Adipocyte (in vitro differentiated cells): Measurements from ENCODE around the gene FHOD1.

Experiments
- DNase-seq: peaks from one replicate; pipeline ENCODE4 v3.0.0-alpha.2; 2015; ENCODE audit warnings: low read depth
- H3K27me3 ChIP-seq: replicated peaks from 2 replicates; pipeline ENCODE4 v1.7.0; 2013; ENCODE audit warnings: mild to moderate bottlenecking, low read length, moderate library complexity; ENCODE audit not compliant: control insufficient read depth, insufficient read depth
- H3K36me3 ChIP-seq: 2 replicates; pipeline ENCODE4 v1.7.0; 2013; ENCODE audit warnings: low read length, mild to moderate bottlenecking, moderate library complexity; ENCODE audit not compliant: control insufficient read depth, insufficient read depth, severe bottlenecking
- H3K4me1 ChIP-seq: 2 replicates; pipeline ENCODE4 v1.7.0; 2013; ENCODE audit warnings: mild to moderate bottlenecking, low read length, moderate library complexity; ENCODE audit not compliant: control insufficient read depth, insufficient read depth
- H3K4me3 ChIP-seq: 2 replicates; pipeline ENCODE4 v1.7.0; 2013; ENCODE audit warnings: mild to moderate bottlenecking, low read length, moderate library complexity
- H3K9ac ChIP-seq: 2 replicates; pipeline ENCODE4 v1.7.0; 2013; ENCODE audit warnings: mild to moderate bottlenecking, low read length, moderate library complexity
- H3K9me3 ChIP-seq: 2 replicates; pipeline ENCODE4 v1.7.0; 2013; ENCODE audit warnings: mild to moderate bottlenecking, low read length, moderate library complexity; ENCODE audit not compliant: control insufficient read depth

FHOD1 gene

DNA sequence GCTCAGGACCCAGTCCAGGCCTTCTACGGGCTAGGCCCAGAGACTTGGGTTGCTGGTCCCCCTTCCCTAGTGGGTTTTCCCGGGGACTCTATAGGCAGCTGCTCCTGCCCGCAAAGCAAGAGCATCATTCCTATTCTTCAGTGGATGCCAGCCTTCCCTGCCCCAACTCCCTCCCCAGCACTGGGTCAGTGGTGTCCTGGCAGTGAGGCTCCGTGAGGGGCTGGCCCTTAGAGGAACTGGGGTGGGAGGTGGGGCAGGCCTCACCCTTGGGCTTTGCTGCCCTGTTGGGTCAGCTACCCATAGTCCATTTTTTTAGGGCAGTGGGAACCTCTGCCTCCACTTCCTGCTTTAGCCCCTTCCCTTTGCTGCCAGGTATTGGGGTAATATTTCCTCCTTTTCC is 24.2 kb upstream of the FHOD1 start:
- no peak for DNase-seq
- Histone ChIP-seq H3K36me3 (peaks cover 9% of the 10 kb centered on the region), H3K9ac (no peak overlapping the region), H3K9me3 (no peaks in the 10 kb centered on the region), H3K4me3 (no peak overlapping the region), H3K4me1 (peaks cover 26% of the 10 kb centered on the region), H3K27me3 (no peaks in the 10 kb centered on the region)

- Histone ChIP-seq H3K9ac (no peak overlapping the region), H3K9me3 (no peaks in the 10 kb centered on the region), H3K36me3 (peaks cover 4% of the 10 kb centered on the region), H3K4me1 (peaks cover 23% of the 10 kb centered on the region), H3K4me3 (no peak overlapping the region), H3K27me3 (no peaks in the 10 kb centered on the region)
- DNase-seq: no peak
These were observed 23.7 kb upstream of the FHOD1 start for GRCh38 chr16:67270931-67271338.

- Histone ChIP-seq H3K9me3 (no peaks in the 10 kb centered on the region), H3K27me3 (no peaks in the 10 kb centered on the region), H3K36me3 (no peaks in the 10 kb centered on the region), H3K4me1 (peaks cover 27% of the 10 kb centered on the region), H3K4me3 (no peak overlapping the region), H3K9ac (peak overlapping the region; percentile 62)
- no peak for DNase-seq
These were observed 22.5 kb upstream of the FHOD1 start for GRCh38 chr16:67269766-67270165.

DNA sequence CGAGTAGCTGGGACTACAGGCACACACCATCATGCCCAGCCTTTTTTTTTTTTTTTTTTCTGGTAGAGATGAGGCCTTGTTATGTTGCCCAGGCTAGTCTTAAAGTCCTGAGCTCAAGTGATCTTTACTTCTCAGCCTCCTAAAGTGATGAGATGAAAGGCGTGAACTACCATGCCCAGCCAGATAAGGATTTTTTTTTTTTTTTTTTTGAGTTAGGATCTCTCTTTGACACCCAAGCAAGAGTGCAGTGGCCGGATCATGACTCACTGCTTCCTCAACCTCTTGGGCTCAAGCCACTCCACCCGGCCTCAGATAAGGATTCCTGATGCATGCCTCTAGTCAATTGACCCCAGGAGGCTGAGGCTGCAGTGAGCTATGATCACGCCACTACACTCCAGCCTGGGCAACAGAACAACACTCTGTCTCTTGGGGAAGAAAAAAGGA is 20.9 kb upstream of the FHOD1 start:
- no peaks in the 10 kb centered on the region for H3K36me3 ChIP-seq
- DNase-seq: peak; percentile 84

GRCh38 chr16:67265834-67266233 is 18.6 kb upstream of the FHOD1 start:
- H3K4me3 ChIP-seq: no peak overlapping the region
- no peak for DNase-seq
- no peak overlapping the region for H3K9ac ChIP-seq
- peaks cover 34% of the 10 kb centered on the region for H3K4me1 ChIP-seq
- H3K9me3 ChIP-seq: no peaks in the 10 kb centered on the region
- H3K27me3 ChIP-seq: no peaks in the 10 kb centered on the region
- H3K36me3 ChIP-seq: no peaks in the 10 kb centered on the region

More for the DNA sequence above, 20.9 kb upstream of the FHOD1 start:
- H3K27me3 ChIP-seq: no peaks in the 10 kb centered on the region
- H3K9ac ChIP-seq: peak overlapping the region; percentile 23
- H3K4me3 ChIP-seq: no peak overlapping the region
- peaks cover 32% of the 10 kb centered on the region for H3K4me1 ChIP-seq
- no peaks in the 10 kb centered on the region for H3K9me3 ChIP-seq

GRCh38 chr16:67264866-67265265 is 17.6 kb upstream of the FHOD1 start:
- no peak for DNase-seq
- H3K36me3 ChIP-seq: no peaks in the 10 kb centered on the region

DNA sequence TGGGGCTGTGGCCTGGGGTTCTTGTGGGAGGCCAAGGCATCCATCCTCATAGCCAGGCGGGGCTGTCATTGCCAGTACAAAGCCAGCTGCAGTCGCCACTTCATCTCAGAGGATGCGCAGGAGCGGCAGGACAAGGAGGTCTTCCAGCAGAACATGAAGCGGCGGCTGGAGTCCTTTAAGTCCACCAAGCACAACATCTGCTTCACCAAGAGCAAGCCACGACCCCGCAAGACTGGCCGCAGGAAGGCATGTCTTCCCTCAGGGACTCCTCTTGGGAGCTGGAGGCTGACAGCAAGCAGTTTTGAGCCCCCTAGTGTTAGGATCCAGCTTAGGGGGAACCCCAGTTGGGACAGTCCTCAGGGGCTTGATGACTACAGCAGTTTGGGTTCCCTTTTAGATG is 17.0 kb upstream of the FHOD1 start:
- H3K4me1 ChIP-seq: peaks cover 29% of the 10 kb centered on the region
- no peaks in the 10 kb centered on the region for H3K9me3 ChIP-seq
- no peak for DNase-seq
- H3K36me3 ChIP-seq: no peaks in the 10 kb centered on the region
- no peaks in the 10 kb centered on the region for H3K27me3 ChIP-seq
- no peak overlapping the region for H3K4me3 ChIP-seq
- H3K9ac ChIP-seq: no peak overlapping the region

More at GRCh38 chr16:67264866-67265265, 17.6 kb upstream of the FHOD1 start:
- H3K4me3 ChIP-seq: no peak overlapping the region
- peaks cover 35% of the 10 kb centered on the region for H3K4me1 ChIP-seq
- no peak overlapping the region for H3K9ac ChIP-seq
- H3K9me3 ChIP-seq: no peaks in the 10 kb centered on the region
- no peaks in the 10 kb centered on the region for H3K27me3 ChIP-seq

GRCh38 chr16:67263201-67263600 is 15.9 kb upstream of the FHOD1 start:
- no peaks in the 10 kb centered on the region for H3K36me3 ChIP-seq
- DNase-seq: no peak
- peaks cover 23% of the 10 kb centered on the region for H3K4me1 ChIP-seq
- H3K4me3 ChIP-seq: no peak overlapping the region
- H3K9ac ChIP-seq: no peak overlapping the region
- no peaks in the 10 kb centered on the region for H3K9me3 ChIP-seq
- no peaks in the 10 kb centered on the region for H3K27me3 ChIP-seq

DNA sequence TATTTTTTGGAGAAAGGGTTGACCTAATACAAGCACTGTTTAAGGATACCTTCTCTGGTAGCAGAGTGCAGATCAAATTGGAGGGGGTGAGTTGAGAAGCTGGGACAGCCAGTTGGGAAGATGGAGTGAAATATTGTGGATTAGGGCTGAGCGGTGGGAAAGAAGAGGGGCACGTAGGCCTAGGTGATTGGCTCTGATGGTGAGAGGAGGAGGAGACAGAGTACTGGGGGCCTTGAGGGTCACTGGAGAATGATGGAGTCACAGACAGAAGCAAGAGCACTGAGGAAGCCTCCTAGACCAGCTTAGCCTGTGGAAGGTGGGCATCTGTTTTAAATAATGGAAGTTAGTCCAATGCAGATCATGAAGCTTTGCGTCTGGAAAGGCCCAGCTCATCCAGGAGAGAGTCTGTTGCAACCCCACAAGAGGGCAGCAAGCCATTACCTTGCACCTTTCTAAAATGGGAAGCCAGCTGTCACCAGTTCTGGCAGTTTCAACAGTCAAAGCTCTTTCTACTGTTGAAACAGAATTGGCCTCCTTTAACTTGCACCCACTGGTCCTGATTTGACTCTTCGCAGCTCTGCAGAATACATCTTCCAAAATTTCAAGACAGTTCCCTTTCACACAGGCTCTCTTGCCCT is 13.3 kb upstream of the FHOD1 start:
- DNase-seq: peak; percentile 80
- no peak overlapping the region for H3K9ac ChIP-seq

DNA sequence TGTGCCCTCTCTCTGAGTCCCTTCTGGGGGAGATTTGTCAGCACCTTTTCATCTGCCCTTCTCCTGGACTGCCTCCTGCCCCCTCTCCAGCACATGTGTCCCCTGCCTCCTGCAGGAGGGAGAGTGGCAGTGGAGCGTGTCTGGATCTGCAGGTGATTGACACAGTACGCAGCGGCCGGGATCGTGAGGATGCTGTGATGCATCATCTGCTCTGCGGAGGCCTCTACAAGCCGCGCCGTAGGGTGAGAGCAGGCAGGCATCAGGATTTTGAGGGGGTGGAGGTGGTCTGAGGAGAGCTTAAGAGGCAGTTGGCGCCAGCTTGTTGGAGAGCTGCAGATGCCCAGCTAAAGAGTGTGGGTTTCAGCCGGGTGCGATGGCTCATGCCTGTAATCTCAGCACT is 12.4 kb upstream of the FHOD1 start:
- Histone ChIP-seq H3K27me3 (no peaks in the 10 kb centered on the region), H3K9me3 (no peaks in the 10 kb centered on the region), H3K9ac (no peak overlapping the region), H3K4me1 (peaks cover 18% of the 10 kb centered on the region), H3K36me3 (no peaks in the 10 kb centered on the region), H3K4me3 (no peak overlapping the region)
- no peak for DNase-seq

More for the DNA sequence above, 13.3 kb upstream of the FHOD1 start:
- no peaks in the 10 kb centered on the region for H3K27me3 ChIP-seq
- H3K36me3 ChIP-seq: no peaks in the 10 kb centered on the region
- no peak overlapping the region for H3K4me3 ChIP-seq
- peaks cover 22% of the 10 kb centered on the region for H3K4me1 ChIP-seq
- H3K9me3 ChIP-seq: no peaks in the 10 kb centered on the region

GRCh38 chr16:67258161-67258835 is 11.0 kb upstream of the FHOD1 start:
- Histone ChIP-seq H3K9ac (no peak overlapping the region), H3K4me3 (no peak overlapping the region), H3K4me1 (peaks cover 14% of the 10 kb centered on the region), H3K36me3 (no peaks in the 10 kb centered on the region), H3K27me3 (no peaks in the 10 kb centered on the region), H3K9me3 (no peaks in the 10 kb centered on the region)
- no peak for DNase-seq
